NCI-H2029 (cell line): ENCODE data around the gene CD81.

Experiments
- DNase-seq: peaks from one replicate; lab custom pipeline; 2025; lab: John Stamatoyannopoulos, UW

The CD81 gene

DNA sequence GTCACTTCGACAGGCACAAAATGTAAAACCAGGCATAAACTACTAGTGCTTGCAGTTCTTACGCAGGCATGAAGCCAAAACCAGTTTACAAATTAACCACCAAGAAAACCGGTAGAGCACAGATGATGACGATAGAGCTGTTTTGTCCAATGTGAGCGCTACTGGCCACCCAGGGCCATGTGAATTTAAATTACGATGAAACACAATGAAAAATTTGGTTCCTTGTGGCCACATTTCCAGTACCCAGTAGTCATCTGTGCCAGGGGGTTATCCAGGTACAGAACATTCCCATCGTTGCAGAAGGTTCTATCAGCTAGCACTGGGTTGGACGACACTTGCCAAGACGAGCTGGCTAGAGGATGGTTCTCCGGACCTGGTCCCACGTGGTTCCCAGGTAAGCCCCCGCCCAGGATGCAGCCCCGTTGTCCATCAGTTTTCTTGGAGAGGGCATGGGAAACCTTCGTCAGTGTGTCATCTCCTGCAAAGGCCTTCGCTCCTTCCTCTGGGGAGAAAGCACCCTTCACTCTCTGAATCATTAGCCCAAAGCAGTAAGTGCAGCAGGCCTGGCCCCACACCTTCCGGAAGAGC lies 1.1 kb upstream of the CD81 start:
- DNase-seq, result no peak

DNA sequence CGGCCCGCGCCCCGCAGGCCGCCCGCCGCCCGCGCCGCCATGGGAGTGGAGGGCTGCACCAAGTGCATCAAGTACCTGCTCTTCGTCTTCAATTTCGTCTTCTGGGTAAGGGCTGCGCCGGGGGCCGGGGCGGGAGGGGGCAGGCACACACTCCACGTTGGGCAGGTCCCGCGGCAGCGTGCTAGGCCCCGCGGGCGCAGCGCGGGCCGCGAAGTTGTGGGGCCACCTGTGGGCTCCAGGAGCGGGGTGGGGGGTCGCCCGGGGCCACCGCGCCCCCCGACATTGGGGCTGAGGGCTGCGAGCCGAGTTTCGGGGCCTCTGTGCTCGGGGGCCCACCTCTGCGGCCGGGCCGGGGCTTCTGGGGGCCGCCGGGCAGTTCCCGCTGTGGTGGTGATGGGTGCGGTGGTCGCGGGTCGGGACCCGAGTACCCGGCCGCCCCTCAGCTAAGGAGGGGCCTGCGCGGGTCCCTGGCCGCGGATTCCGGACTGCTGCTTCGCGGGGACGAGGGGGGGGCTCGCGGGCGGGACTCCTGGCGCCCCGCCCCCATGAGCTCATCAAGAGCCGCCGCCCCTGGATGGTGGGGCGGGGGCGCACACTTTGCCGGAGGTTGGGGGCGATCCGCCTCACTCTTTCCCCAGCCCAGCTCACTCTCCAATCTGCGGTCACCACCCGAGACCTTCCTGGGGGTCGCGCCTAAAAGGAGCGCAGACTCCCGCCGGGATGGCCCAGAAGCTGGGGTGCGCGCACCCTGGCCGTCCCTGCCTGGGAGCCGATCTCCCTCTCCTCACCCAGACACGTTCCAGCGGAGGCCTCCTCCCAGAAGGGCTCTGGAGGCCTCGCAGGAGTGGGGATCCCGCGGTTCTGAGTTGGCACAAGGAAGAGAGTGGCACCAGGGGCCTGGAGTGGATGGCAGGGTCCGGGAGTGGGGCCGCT lies 667 bp downstream of the CD81 start:
- no peak for DNase-seq

DNA sequence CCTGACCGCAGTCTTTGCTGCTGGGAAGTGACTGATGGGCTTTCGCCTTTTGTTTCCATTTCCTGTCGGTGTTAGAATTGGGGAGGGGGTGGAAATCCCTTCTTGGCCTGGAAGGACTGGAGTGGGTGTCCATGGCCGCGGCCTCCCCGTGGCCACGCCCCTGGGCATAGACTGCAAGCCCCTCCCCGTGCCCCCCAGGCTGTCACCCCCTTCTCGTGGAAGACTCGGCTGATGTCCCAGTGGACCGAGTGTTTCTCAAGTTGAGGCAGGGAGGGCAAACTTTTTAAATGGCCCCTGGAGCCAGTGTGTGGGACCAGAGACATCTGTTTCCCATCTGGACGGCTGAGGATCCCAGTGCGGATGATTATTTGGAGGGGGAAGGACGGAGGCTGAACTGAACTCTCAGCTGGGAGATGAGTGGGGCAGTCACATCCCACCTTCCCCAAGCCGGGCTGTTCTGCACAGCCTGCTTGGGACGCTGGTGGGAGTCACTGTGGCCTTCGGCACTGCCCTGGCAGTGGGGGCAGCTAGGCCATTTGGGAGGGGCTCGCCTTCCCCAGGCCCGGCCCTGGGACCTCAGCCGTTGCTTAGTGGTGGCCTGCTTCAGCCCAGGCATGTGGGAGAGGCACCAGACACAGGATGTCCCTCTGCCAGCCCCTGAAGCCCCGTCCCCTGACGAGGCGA lies 1.6 kb downstream of the CD81 start:
- DNase-seq, result no peak

DNA sequence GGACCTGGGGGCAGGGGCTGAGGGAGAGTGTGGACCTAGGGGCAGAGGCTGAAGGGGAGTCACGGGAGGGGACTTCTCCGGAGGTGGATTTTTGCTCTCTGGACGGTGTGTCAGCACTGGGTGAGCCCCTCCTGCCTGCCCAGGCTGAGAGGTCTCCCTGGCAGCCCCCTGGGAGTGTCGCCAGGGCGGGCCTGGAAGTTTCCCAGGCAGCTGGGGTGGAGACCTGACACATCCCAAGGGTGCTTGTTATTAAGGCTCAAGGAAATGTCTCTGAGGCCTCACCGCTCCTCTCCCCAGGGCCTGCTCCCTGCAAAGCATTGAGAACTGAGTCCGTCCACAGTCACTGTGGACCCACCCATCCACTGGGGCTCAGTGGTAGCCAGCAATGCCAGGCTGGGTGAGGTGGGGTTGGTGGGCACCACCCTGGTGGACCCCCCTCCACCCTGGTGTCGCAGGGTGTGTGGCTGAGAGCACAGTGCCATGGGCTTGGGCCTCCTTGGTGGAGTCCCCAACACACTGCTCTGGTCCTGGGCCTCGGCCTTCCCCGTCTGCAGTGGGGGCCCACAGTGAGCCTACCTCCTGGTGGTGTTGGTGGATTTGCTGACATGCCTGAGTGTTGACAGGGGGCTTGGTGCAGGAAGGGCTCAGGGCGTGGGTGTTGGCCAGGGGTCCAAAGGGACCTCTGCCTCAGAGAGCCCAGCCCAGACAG lies 2.5 kb downstream of the CD81 start:
- DNase-seq, result no peak

DNA sequence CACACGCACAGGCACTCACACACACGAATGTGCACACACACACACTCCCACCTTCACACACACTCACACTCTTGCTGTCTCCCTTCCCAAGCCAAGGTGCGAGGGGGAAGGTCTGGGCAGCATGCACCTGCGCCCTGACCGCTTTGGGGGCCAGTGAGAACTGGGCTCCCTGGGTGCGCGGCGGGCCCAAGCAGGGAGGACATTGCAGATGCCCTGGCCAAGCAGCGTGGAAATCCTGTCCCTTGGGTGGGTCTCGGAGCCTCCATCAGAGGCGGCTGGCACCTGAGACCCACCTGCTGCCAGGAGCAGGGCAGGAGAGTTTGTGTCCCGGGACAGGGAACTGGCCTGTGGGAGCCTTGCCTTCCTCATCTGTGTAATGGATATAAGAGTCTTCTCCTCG lies 3.3 kb downstream of the CD81 start:
- DNase-seq, result no peak

DNA sequence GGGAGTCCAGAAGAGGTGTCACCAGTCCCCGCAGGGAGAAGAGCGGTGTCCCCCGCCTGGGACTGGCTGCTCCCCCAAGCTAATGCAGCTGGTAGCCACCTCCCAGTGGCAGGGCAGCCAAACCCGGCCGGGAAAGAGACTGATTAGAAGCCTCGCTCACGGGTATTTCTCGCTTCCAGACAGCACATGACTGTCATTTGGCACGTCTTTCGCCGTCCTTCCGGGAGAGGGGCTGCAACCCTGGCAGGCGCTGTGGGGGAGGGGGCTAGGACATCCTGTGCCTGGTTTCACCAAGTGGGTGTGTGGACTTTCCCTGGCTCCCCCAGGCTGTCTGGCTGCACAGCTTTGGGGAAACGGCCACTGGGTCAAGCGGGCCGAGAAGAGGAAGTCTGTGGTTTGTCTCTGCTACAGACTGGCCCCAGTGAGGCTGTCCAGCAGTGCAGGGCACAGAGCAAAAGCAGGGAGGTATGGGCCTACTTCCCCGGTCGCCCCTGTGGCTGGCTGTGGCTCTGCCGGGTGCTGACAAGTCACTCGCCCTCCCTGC lies 3.8 kb downstream of the CD81 start:
- no peak for DNase-seq

DNA sequence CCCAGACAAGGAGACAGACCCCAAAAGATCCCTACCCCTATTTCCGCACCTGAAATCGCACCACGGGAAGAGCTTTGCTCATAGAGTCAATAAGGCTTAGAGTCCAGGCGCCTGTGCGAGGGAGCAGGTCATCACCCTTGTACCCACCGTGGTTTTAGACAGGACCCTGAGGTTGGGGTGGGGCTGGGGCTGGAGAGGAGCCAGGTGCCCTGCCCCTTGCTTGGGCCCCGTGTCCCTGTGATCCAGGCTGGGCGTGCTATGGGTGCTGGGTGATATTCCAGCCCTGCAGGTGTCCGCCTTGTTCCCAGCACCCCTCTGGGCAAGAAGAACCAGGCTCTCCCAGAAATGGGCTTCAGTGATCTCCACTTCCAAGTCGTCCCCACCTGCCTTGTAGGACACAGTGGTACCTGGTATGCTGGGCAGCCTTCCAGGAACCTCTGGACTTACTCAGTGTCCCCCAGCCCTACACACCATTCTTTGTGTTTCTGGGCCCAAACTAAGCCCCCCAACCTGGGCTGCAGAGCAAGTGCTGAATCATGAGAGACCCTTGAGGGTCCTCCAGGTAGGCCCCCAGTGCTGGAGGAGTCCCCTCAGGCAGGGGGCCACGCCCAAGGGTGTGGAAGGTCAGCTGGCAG lies 4.5 kb downstream of the CD81 start:
- DNase-seq, result no peak

DNA sequence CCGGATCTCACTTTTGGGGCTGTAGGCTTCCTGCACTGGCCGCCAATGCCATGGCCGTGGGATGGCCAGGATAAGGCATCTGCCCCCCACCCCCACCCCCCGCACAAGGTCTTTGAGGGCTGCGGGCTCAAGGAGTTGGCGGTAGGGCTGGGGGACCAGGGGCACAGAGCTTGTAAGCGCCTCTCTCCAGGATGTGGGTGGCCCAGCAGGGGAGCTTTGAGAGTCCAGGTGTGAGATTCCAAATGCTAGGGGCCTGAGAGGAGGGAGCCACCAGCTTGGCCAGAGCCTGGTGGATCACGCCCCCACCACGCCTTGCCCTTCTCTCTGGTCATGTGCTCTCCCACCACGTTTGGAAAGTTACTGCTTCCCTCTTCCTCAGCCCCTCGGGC lies 5.0 kb downstream of the CD81 start:
- DNase-seq, result no peak

DNA sequence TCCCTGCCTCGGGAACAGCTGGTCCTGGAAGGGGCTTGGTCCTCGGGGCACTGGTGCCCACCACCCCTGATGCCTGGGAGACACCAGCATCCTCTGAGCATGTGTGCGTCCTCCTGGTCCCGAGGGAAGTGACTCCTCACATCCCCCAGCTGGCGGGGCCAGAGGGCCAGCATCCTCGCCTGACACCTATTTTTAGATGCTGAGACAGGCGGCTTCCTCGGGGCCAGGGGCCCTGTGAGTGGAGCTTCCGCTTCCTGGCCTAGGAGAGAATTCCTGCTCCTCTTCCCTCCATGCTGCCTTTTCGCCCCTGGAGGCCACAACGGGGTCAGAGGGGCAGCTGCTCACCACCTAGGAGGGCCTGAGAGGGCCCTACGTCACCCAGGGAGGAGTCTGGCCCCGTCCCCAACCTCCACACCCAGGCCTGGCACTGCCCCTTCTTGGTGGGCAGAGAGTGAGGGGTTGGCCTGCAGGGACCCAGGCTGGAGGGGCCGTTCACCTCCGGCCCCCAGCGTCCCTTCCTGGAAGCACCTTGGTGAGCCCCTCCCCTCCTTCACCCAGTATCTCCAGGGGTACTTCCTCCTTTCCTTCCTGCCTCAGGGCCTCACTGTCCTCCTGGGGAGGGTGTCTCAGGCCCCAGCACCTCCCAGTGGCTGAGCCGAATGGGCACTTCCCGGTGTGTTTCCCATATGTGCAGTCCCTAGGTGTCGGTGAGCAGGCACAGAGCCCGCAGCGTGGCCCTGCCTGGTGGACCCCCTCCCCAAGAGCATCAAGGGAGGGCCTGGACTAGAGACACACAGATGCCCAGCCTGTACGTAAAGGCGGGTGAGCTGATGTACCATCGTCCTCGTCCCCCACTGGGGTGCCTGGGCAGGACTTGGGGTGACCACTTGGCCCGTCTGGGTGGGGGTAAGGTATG lies 6.1 kb downstream of the CD81 start:
- no peak for DNase-seq

DNA sequence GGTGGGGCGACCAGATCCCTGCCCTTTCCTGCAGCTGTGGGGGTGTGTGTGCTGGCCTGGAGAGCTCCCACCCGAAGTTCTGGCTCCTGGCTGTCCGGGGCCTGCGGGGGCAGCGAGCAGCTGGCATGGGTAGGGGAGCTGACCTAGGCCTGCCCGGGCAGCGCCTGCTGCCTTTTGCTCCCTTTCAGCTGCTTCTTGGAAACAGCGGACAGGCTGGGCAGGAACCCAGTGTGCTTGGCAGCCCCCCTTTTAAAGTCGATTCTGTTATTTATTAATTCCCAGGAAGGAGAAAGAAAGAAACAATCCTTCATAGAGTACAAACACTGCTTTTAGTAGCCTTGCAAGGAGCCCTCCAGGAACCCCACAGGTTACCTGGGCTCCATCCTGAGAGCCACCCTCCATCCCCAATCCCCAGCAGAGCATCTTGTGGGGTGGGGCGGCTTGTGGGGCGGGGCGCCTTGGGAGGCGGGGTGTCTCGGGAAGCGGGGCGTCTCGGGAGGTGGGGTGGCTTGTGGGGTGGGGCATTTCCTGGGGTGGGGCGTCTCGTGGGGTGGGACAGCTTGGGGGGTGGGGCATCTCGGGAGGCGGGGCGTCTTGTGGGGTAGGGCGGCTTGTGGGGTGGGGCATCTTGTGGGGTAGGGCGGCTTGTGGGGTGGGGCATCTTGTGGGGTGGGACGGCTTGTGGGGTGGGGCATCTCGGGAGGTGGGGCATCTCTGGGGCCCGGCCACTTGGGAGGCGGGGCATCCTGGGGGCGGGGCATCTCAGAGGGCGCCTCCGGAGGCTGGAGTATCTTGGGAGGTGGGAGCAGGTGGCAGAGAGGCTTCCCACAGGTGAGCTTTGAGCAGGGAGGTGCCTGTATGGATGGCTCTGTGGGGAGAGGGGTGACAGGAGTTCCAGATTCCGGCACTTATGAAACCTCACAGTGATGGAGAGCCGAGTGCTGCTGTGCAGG lies 7.0 kb downstream of the CD81 start:
- no peak for DNase-seq

DNA sequence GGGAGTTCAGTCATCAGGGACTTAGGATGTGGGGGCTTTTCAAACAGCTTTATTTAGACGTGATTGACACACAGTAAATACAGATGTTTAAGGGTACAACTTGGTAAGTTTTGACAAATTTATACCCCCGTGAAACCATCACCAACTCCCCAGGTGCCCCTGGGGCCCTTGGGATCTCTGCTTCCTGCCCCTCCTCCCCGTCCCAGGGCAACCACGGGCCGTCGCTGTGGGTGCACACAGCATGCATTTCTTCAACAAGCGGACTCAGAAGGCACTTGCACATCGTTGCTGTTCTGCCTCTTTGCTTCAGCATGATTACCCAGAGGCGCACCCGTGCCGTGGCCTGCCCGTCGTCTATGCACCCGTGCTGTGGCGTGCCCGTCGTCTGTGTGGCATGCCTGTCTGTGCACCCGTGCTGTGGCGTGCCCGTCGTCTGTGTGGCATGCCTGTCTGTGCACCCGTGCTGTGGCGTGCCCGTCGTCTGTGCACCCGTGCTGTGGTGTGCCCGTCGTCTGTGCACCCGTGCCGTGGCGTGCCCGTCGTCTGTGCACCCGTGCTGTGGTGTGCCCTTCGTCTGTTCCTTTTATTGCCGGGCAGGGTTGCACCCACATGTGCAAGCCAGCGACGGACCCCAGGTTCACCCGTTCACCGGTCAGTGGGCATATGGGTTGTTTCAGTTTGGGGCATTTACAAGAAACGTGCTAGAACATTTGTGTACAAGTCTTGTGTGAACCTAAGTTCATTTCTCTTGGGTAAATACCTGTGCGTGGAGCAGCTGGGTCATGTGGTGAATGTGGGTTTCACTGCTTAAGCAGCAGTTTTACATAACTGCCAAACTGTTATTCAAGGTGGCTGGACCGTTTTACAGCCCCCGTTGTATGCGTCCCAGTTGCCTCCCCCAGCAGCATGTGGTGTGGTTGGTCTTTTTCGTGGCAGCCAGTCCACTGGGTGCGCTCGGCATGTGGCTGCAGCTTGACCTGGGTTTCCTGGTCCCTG lies 8.3 kb downstream of the CD81 start:
- no peak for DNase-seq

DNA sequence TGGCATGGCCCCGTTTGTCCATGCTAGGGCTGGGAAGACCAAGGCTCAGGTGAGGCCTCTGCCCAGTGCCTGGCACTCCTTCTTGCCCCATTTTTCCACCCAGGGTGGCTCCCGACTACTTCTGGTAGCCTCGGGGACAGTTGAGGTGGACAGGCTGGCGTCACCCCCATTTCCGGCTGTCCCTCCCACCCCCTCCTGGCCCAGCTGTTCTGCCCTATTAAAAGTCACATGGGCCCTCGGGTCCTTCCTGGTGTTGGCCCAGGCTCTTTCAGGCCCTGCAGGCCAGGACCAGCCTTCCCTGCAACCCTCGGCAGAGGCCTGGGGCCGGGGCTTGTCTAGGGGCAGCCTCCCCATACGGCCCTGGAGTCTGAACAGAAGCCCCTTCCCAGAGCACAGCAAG lies 9.5 kb downstream of the CD81 start:
- no peak for DNase-seq

DNA sequence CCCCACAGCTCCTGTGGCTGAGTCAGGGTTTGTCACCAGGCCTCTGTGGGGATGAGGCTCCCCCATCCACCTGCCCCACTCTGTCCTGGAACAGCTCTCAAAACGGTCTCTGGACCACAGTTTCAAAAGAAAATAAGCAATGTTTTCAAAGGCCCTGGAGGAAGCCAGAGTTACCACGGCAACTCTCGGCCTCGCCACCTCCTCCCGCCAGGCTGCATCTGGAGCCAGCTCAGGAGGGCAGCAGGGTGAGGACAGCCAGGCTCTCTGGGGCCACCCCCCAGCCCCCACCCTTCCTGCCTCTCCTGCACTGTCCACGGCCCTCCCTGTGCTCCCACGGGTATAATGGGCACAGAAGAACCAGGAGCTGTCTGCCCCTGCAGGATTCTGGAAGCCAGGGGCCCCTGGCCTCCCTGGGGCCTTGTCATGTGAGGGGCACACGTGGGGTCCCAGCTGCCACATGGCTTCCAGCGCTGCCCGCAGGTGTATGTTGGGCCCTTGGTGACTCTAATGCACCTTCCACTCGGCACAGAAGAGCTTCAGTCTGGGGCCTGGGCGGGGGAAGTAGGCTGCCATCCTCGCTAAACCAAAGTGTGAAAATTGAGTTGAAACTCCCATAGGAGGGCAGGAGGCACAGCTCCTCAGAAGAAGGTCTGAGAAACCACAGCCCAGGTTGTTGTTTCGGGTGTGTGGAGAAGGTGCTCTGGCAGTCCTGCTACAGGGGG lies 10.3 kb downstream of the CD81 start:
- no peak for DNase-seq

DNA sequence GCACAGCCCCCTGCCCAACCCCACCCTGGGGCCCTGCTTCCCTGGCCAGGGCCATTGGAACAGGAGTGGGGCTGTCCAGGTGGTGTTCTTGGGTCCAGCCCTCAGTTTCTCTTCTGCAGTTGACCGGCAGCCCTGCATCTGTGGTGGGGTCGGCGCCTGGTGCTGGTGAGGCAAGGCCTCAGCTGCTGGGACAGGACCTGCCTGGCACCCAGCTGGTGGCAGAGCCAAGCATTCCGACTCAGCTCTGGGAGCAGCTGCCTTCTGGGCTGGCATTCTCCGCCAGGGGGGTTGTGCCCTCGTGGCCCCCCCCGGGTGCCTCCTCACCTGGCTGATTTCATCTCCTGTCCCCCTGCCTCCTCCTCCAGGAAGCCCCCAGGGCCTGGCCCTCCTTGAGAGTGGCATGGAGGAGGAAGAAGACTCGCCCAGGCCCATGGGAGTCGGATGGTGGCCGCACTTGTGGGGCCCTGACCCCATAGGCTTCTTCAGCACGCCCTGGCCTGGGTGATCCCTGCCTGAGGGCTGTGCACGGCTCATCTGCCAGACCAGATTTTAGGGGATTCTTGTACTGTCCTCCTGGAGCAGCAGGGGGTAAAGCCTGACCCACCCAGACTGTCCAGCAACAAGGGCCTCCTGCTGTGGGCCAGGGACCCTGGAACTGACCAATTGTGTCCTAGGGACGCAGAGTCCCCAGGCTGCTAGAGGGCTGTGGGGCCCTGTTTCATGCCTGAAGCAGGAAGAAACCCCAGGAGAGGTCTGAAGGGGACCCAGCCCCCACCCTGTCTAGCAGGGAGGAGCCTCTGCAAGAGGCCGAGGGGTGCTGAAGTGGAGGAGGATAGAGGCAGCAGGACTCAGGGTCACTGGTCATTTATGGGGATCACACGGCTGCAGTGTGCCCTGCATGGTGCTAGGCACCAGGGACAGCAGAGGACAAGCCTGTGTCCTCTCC lies 11.6 kb downstream of the CD81 start:
- DNase-seq, result no peak

DNA sequence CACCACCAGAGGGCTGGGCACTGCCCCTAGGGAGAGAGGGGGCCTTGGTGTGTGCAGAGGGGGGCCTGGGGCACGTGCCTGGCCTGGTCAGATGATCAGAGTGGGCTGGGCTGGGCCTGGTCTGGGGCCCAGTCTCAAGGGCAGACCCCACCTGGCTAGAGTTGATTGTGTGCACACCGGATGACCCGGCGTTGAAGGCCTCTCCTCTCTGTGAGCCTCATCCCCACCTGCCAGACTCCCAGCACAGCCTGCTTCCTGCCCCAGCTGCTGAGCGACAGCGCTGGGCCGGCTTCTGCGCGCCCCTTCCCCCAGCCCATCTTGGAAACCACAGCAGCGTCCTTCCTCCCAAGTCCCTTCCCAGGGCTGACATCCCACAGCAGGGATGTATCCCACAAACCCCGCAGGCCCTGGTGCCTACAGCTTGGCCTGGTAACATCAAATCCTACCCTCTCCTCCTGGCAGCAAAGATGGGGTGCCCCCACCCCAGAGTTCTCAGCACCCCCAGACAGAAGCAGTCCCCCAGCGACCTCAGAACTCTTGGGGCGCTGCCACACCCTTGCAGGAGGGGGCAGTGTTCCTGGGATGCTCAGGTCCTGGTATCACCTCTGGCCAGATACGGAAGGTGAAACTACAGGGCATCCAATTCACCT lies 12.4 kb downstream of the CD81 start:
- no peak for DNase-seq
